Measurements from ENCODE around the gene SMYD5. TPM values are rescaled to one million over a fixed set of nuclear protein-coding genes. Genes with fewer than 3 reads are reported as not detected.

The SMYD5 gene
- total and polyA plus RNA-seq, 9 of the 15 experiments (the other 6 are each of a cell fraction or from before 2014, with no cell fraction given): 11.4 to 56.8 (median 32.0) TPM

- no peak for ATAC-seq
- CTCF ChIA-PET (ENCODE audit: low intra/inter-chr PET ratio): interaction anchor here (0.9 kb wide), 1 partner anchor 130 kb away, joined by 3 read pairs; no protein-coding TSS in a partner anchor
- Histone ChIP-seq H4K20me1 (replicated peaks; ENCODE audit: control insufficient read depth, insufficient read depth, low read length) (no peaks in the 10 kb centered on the region), H3K9me3 (replicated peaks; ENCODE audit: control insufficient read depth, insufficient read depth, low read depth, low read length) (no peaks in the 10 kb centered on the region), H3K9ac (ENCODE audit: insufficient read depth in 1 of 2, low read depth in 2 of 2, low read length in 2 of 2) (peak overlapping the region; percentile 24 to 75; a peak in 3 of 4 replicates), H3K4me1 (replicated peaks in 1 of 2; ENCODE audit: control insufficient read depth in 2 of 2, insufficient read depth in 2 of 2, low read length in 2 of 2) (peaks cover 14 to 15% of the 10 kb centered on the region in 2 experiments; a peak in 4 of 5 replicates), H3K79me2 (ENCODE audit: control insufficient read depth, insufficient read depth, low read length) (peaks cover 39% of the 10 kb centered on the region), H3K36me3 (ENCODE audit: control insufficient read depth, insufficient read depth, low read length) (peaks cover 17% of the 10 kb centered on the region; the same call in 2 of the 3 replicates), H3K27ac (ENCODE audit: extremely low read depth, low read depth, low read length) (0 out of 3 replicates have a peak overlapping the region, but pooled peaks have one; percentile 19), H3K4me2 (ENCODE audit: insufficient read depth, low read length) (peak overlapping the region; percentile 94), H3K27me3 (ENCODE audit: control insufficient read depth in 2 of 2, insufficient read depth in 2 of 2, low read length in 2 of 2) (no peaks in the 10 kb centered on the region), H3K4me3 (peak overlapping the region; percentile 92), H2AFZ (ENCODE audit: low read depth, low read length) (no peak overlapping the region), H3K9me1 (ENCODE audit: control insufficient read depth, insufficient read depth, low read length) (no peaks in the 10 kb centered on the region)
- intact Hi-C loops (cut with micrococcal nuclease) (no loop called here), in situ Hi-C loops (cut with MboI) (no loop called here)
- 17% methylated on average over 4 of the region's 4 CpGs for WGBS (ENCODE audit: insufficient coverage, low coverage, missing lambda C conversion rate)
- DNase-seq (ENCODE audit: extremely low read depth in 1 of 4, low spot score in 3 of 4): no peak
- no TSS peak for BruUV-seq (replicated peaks)
- FAIRE-seq: no peak
- TF ChIP-seq THAP7 (CRISPR knock-in tag; IDR thresholded peaks at IDR 0.05): no peak
- POLR2A ChIA-PET: interaction anchor here (1.0 to 2.0 kb wide), 5 partner anchors 9 to 40 kb away, joined by 4 to 13 read pairs (median 6); partner anchors contain the start of genes CCT7 and PRADC1
Observed at GRCh38 chr2:73215254-73215653, 1.2 kb downstream of the SMYD5 start.

- Histone ChIP-seq H3K4me1 (replicated peaks in 1 of 2; ENCODE audit: control insufficient read depth in 2 of 2, insufficient read depth in 2 of 2, low read length in 2 of 2) (peaks cover 13 to 15% of the 10 kb centered on the region in 2 experiments; a peak in 4 of 5 replicates), H3K9me1 (ENCODE audit: control insufficient read depth, insufficient read depth, low read length) (no peaks in the 10 kb centered on the region), H3K9ac (ENCODE audit: insufficient read depth in 1 of 2, low read depth in 2 of 2, low read length in 2 of 2) (no peak overlapping the region), H3K4me3 (no peak overlapping the region), H3K9me3 (replicated peaks; ENCODE audit: control insufficient read depth, insufficient read depth, low read depth, low read length) (no peaks in the 10 kb centered on the region), H4K20me1 (replicated peaks; ENCODE audit: control insufficient read depth, insufficient read depth, low read length) (no peaks in the 10 kb centered on the region), H3K36me3 (ENCODE audit: control insufficient read depth, insufficient read depth, low read length) (peaks cover 36% of the 10 kb centered on the region; the same call in 2 of the 3 replicates), H3K27ac (ENCODE audit: extremely low read depth, low read depth, low read length) (no peak overlapping the region), H3K79me2 (ENCODE audit: control insufficient read depth, insufficient read depth, low read length) (peaks cover 39% of the 10 kb centered on the region), H3K27me3 (ENCODE audit: control insufficient read depth in 2 of 2, insufficient read depth in 2 of 2, low read length in 2 of 2) (no peaks in the 10 kb centered on the region), H3K4me2 (ENCODE audit: insufficient read depth, low read length) (no peak overlapping the region), H2AFZ (ENCODE audit: low read depth, low read length) (no peak overlapping the region)
- ChIA-PET CTCF (ENCODE audit: low intra/inter-chr PET ratio) (no interaction called here), POLR2A (interaction anchor here (4.1 kb wide), 1 partner anchor 11 kb away, joined by 25 read pairs; no protein-coding TSS in a partner anchor)
- 76% methylated on average over 5 of the region's 5 CpGs for WGBS (ENCODE audit: insufficient coverage, low coverage, missing lambda C conversion rate)
- in situ Hi-C loops (cut with MboI) (no loop called here), intact Hi-C loops (cut with micrococcal nuclease) (no loop called here)
- FAIRE-seq (no peak), DNase-seq (ENCODE audit: extremely low read depth in 1 of 4, low spot score in 3 of 4) (no peak), ATAC-seq (no peak)
- no TSS peak for BruUV-seq (replicated peaks)
- no peak for TF ChIP-seq ZFP91 (CRISPR knock-in tag; IDR thresholded peaks at IDR 0.05)
- no peak for TF ChIP-seq ATF7 (IDR thresholded peaks at IDR 0.05)
- no peak for TF ChIP-seq CEBPG (CRISPR knock-in tag; IDR thresholded peaks at IDR 0.05)
- TF ChIP-seq CEBPG (tag; conservative IDR thresholded peaks at IDR 0.05 in 1 of 2, IDR thresholded peaks at IDR 0.05 in 1 of 2): peak; percentile 36 to 42; a peak in 1 of 4 replicates
- TF ChIP-seq E2F5 (CRISPR knock-in tag; IDR thresholded peaks at IDR 0.05): no peak
- no peak for TF ChIP-seq GTF2B (IDR thresholded peaks at IDR 0.05; ENCODE audit: extremely low read depth, insufficient read length)
- TF ChIP-seq CEBPB (tag; IDR thresholded peaks at IDR 0.05): peak; percentile 74
- TF ChIP-seq ZNF589 (CRISPR knock-in tag; IDR thresholded peaks at IDR 0.05; ENCODE audit: low read depth): no peak
- no peak for TF ChIP-seq POLR2H (tag; IDR thresholded peaks at IDR 0.05; ENCODE audit: low read depth)
- TF ChIP-seq POLR2A (conservative IDR thresholded peaks at IDR 0.05): no peak
Observed at GRCh38 chr2:73217160-73217559, 3.1 kb downstream of the SMYD5 start.

Data from K562 (cell line).